K562 (cell line): ENCODE measurements around the gene NES. TPM values are rescaled to one million over a fixed set of nuclear protein-coding genes. Genes with fewer than 3 reads are reported as not detected.

ENCODE experiments used
- CBX2 ChIP-seq: fragments of 200-600 bp; sonication (generic); IDR thresholded peaks from one replicate; pipeline ENCODE4 v1.6.1; 2012; ENCODE audit warnings: mild to moderate bottlenecking, low read length, inconsistent platforms; ENCODE audit not compliant: insufficient read depth, poor library complexity, severe bottlenecking
- ETV5 ChIP-seq: sonication (generic); formaldehyde crosslinking; IDR thresholded peaks from 2 replicates; pipeline ENCODE4 v1.4.0; 2020; ENCODE audit warnings: low read depth, mild to moderate bottlenecking, missing genetic modification reagents
- FOXJ2 ChIP-seq: fragments of 200-800 bp; sonication (Bioruptor generic); IDR thresholded peaks from 2 replicates; pipeline ENCODE4 v1.6.1; 2016; ENCODE audit warnings: missing genetic modification characterization, missing compliant biosample characterization
- PURB ChIP-seq: sonication (generic); formaldehyde crosslinking; IDR thresholded peaks from 2 replicates; pipeline ENCODE4 v1.9.0; 2021; ENCODE audit warnings: low read depth, mild to moderate bottlenecking, missing genetic modification reagents
- RFX5 ChIP-seq: IDR thresholded peaks from 2 replicates; pipeline ENCODE4 v1.6.1; 2011; ENCODE audit warnings: low read depth, mild to moderate bottlenecking, improper control_type of control experiment, low read length
- ZC3H8 ChIP-seq: fragments of 450-650 bp; IDR thresholded peaks from 2 replicates; pipeline ENCODE4 v1.6.1; 2017
- ZKSCAN3 ChIP-seq: fragments of 250-450 bp; sonication (Bioruptor Pico); IDR thresholded peaks from 2 replicates; pipeline ENCODE4 v1.4.0; 2020
- ZNF239 ChIP-seq: fragments of 250-450 bp; sonication (Bioruptor Pico); IDR thresholded peaks from 2 replicates; pipeline ENCODE4 v1.4.0; 2020; ENCODE audit warnings: mild to moderate bottlenecking
- polyA plus RNA-seq, 8 experiments: library from polyadenylated mRNA; depleted of rRNA in 4 of 8; stranded (reverse) in 5 of 8; unstranded in 3 of 8; fragments of >200 nt; fragmentation: Nextera tagmentation in 2 of 8; fragmentation: Illumina TruSeq in 1 of 8; extraction: Ambion mirVana in 2 of 8; extraction: Trizol in 1 of 8; gene quantifications; 2 replicates each; pipeline versions ENCODE4 v1.2.1 to v1.2.3, GENCODE V29; 2011 to 2014; ENCODE audit warnings: inconsistent platforms in 1 of 8, missing spikeins in 1 of 8
- total RNA-seq, 7 experiments: library from RNA; depleted of rRNA in 6 of 7; stranded (reverse); fragments of >200 nt in 6 of 7; fragmentation: Illumina TruSeq in 2 of 7; extraction: Trizol in 2 of 7; gene quantifications; 2 replicates each; pipeline versions ENCODE4 v1.2.1 to v1.2.3, GENCODE V29; 2011 to 2021; ENCODE audit warnings: low replicate concordance in 1 of 7
- TF ChIP-seq, protein P1 (sequence below): fragments of 250-450 bp; sonication (Bioruptor Pico); IDR thresholded peaks from 2 replicates; pipeline ENCODE4 v1.4.0; 2020; ENCODE audit warnings: mild to moderate bottlenecking, moderate library complexity
- TF ChIP-seq, protein P2 (sequence below): fragments of 250-450 bp; sonication (Bioruptor Pico); IDR thresholded peaks from 2 replicates; pipeline ENCODE4 v1.4.0; 2020; ENCODE audit warnings: mild to moderate bottlenecking, moderate library complexity
- TF ChIP-seq, protein P3 (sequence below), 2 experiments: fragments of 250-450 bp in 1 of 2; fragments of 450-650 bp in 1 of 2; sonication (Bioruptor Pico) in 1 of 2; IDR thresholded peaks; 2 replicates each; pipeline versions ENCODE4 v1.6.1 to v1.8.0; 2016 to 2021; ENCODE audit warnings: mild to moderate bottlenecking in 2 of 2, moderate library complexity in 2 of 2, missing compliant biosample characterization in 1 of 2, missing genetic modification characterization in 1 of 2
- TF ChIP-seq, protein P4 (sequence below): fragments of 250-450 bp; sonication (Bioruptor Pico); IDR thresholded peaks from 2 replicates; pipeline ENCODE4 v1.8.0; 2021; ENCODE audit warnings: moderate library complexity, mild to moderate bottlenecking, inconsistent platforms

NES gene
- total and polyA plus RNA-seq, 9 of the 15 experiments (the other 6 are each of a cell fraction or from before 2014, with no cell fraction given) = 0.10 to 8.6 (median 4.2) TPM

DNA sequence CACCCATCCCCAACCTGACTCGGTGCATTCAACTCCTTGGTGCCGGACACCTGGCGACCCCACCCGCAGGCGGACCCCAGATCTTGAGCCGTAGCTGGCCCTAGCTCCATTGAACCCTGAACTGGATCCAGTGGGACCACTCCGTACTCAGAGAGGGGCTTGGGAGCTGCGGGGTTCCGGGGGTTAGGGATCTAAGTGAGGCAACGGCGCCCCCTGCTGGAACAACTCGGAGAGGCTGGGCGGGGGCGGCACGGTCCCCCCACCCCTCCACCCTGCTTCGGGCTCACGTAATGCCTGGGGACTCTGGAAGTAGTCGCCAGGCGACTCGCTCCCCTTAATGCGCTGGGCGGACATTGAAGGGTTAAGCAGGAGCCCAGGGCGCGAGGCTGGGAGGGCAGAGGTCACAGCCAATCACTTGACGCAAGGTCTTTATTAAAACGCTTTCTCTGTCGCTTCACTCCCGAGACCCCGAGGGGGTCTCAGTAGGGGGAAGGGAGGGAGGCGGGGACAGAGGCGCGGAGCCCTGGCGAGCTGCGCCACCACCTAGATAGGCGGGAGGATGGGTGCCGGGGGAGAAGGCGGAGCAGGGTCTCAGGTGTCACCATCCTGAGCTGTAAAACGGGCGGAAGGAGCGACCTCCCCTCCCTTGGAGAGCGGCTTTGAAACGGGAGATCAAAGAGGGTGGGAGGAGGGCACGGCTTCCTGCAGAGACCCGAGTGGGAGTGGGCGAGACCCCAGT is 28.9 kb upstream of the NES start (continued):
- TF ChIP-seq, protein P1, sequence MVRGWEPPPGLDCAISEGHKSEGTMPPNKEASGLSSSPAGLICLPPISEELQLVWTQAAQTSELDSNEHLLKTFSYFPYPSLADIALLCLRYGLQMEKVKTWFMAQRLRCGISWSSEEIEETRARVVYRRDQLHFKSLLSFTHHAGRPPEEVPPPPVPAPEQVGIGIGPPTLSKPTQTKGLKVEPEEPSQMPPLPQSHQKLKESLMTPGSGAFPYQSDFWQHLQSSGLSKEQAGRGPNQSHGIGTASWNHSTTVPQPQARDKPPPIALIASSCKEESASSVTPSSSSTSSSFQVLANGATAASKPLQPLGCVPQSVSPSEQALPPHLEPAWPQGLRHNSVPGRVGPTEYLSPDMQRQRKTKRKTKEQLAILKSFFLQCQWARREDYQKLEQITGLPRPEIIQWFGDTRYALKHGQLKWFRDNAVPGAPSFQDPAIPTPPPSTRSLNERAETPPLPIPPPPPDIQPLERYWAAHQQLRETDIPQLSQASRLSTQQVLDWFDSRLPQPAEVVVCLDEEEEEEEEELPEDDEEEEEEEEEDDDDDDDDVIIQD (CRISPR knock-in tag) = no peak
- no peak for TF ChIP-seq ZC3H8
- TF ChIP-seq ETV5 = 0 out of 2 replicates have a peak, but pooled peaks have one; percentile 32
- TF ChIP-seq, protein P2, sequence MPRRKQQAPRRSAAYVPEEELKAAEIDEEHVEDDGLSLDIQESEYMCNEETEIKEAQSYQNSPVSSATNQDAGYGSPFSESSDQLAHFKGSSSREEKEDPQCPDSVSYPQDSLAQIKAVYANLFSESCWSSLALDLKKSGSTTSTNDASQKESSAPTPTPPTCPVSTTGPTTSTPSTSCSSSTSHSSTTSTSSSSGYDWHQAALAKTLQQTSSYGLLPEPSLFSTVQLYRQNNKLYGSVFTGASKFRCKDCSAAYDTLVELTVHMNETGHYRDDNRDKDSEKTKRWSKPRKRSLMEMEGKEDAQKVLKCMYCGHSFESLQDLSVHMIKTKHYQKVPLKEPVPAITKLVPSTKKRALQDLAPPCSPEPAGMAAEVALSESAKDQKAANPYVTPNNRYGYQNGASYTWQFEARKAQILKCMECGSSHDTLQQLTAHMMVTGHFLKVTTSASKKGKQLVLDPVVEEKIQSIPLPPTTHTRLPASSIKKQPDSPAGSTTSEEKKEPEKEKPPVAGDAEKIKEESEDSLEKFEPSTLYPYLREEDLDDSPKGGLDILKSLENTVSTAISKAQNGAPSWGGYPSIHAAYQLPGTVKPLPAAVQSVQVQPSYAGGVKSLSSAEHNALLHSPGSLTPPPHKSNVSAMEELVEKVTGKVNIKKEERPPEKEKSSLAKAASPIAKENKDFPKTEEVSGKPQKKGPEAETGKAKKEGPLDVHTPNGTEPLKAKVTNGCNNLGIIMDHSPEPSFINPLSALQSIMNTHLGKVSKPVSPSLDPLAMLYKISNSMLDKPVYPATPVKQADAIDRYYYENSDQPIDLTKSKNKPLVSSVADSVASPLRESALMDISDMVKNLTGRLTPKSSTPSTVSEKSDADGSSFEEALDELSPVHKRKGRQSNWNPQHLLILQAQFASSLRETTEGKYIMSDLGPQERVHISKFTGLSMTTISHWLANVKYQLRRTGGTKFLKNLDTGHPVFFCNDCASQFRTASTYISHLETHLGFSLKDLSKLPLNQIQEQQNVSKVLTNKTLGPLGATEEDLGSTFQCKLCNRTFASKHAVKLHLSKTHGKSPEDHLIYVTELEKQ (CRISPR knock-in tag) = no peak
- no peak for TF ChIP-seq PURB (CRISPR knock-in tag)
- TF ChIP-seq FOXJ2 = no peak
- TF ChIP-seq ZNF239 (CRISPR knock-in tag) = no peak
- TF ChIP-seq, protein P3, sequence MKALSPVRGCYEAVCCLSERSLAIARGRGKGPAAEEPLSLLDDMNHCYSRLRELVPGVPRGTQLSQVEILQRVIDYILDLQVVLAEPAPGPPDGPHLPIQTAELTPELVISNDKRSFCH (CRISPR knock-in tag; IDR thresholded peaks at IDR 0.05) = no peak
- TF ChIP-seq, protein P3 (tag; IDR thresholded peaks at IDR 0.05) = no peak
- TF ChIP-seq, protein P4, sequence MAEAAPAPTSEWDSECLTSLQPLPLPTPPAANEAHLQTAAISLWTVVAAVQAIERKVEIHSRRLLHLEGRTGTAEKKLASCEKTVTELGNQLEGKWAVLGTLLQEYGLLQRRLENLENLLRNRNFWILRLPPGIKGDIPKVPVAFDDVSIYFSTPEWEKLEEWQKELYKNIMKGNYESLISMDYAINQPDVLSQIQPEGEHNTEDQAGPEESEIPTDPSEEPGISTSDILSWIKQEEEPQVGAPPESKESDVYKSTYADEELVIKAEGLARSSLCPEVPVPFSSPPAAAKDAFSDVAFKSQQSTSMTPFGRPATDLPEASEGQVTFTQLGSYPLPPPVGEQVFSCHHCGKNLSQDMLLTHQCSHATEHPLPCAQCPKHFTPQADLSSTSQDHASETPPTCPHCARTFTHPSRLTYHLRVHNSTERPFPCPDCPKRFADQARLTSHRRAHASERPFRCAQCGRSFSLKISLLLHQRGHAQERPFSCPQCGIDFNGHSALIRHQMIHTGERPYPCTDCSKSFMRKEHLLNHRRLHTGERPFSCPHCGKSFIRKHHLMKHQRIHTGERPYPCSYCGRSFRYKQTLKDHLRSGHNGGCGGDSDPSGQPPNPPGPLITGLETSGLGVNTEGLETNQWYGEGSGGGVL (CRISPR knock-in tag) = no peak
- no peak for TF ChIP-seq ZKSCAN3
- no peak for TF ChIP-seq RFX5
- TF ChIP-seq CBX2 = no peak
